PC-9 (cell line): Measurements from ENCODE around the gene SFT2D1.

ENCODE experiments used
- CTCF ChIP-seq: fragments of 200-600 bp; sonication (generic); conservative IDR thresholded peaks from 2 replicates; pipeline ENCODE4 v1.6.1; 2017; ENCODE audit warnings: mixed run types, antibody characterized with exemption, mild to moderate bottlenecking, moderate library complexity
- EZH2 ChIP-seq: fragments of 200-600 bp; sonication (generic); IDR thresholded peaks from 2 replicates; pipeline ENCODE4 v1.8.0; 2017; ENCODE audit warnings: antibody characterized with exemption, low read depth

- TF ChIP-seq CTCF (no peak), EZH2 (no peak)
These were observed 6.1 kb upstream of the SFT2D1 start for GRCh38 chr6:166348305-166348949.
